Fibroblast of the aortic adventitia (primary cell): ENCODE data around the gene MCM10. TPM values are rescaled to one million over a fixed set of nuclear protein-coding genes. Genes with fewer than 3 reads are reported as not detected.

Experiments used
- DNase-seq: peaks from one replicate; pipeline ENCODE4 v3.0.0-alpha.2; 2010; ENCODE audit warnings: low read depth
- H3K4me3 ChIP-seq: 2 replicates; pipeline ENCODE4 v1.5.1; 2011; ENCODE audit warnings: low read depth, mild to moderate bottlenecking, control low read depth, low read length, moderate library complexity
- total RNA-seq: library from RNA; depleted of rRNA; stranded (reverse); fragments of >200 nt; gene quantifications from 2 replicates; pipeline ENCODE4 v1.2.3, GENCODE V29; 2012; ENCODE audit warnings: low replicate concordance
- TF ChIP-seq, protein P1 (sequence below): IDR thresholded peaks from 2 replicates; pipeline ENCODE4 v1.5.1; 2011; ENCODE audit warnings: mild to moderate bottlenecking, low read length, control low read depth, inconsistent platforms; ENCODE audit not compliant: insufficient read depth

Gene MCM10
- total RNA-seq, 1 donor = 19.5 TPM

DNA sequence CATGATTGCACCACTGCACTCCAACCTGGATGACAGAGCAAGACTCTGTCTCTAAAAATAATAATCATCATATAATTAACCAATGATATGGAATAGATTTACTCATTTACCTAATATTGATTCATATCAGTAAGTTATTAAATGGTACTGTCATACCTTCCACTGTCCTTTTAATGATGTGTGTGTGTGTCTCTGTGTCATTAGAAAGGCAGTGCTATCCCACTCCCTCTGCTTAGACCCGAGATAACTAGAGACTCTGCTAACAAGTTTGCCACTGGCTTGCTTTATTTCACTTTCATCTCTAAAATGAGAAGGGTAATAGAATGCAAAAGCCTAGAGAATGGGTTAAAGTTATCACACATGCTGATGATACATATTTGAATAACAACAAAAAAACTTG, 21.1 kb downstream of the MCM10 start:
- TF ChIP-seq, protein P1, sequence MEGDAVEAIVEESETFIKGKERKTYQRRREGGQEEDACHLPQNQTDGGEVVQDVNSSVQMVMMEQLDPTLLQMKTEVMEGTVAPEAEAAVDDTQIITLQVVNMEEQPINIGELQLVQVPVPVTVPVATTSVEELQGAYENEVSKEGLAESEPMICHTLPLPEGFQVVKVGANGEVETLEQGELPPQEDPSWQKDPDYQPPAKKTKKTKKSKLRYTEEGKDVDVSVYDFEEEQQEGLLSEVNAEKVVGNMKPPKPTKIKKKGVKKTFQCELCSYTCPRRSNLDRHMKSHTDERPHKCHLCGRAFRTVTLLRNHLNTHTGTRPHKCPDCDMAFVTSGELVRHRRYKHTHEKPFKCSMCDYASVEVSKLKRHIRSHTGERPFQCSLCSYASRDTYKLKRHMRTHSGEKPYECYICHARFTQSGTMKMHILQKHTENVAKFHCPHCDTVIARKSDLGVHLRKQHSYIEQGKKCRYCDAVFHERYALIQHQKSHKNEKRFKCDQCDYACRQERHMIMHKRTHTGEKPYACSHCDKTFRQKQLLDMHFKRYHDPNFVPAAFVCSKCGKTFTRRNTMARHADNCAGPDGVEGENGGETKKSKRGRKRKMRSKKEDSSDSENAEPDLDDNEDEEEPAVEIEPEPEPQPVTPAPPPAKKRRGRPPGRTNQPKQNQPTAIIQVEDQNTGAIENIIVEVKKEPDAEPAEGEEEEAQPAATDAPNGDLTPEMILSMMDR = no peak
- DNase-seq = no peak
- H3K4me3 ChIP-seq = no peak overlapping the region

DNA sequence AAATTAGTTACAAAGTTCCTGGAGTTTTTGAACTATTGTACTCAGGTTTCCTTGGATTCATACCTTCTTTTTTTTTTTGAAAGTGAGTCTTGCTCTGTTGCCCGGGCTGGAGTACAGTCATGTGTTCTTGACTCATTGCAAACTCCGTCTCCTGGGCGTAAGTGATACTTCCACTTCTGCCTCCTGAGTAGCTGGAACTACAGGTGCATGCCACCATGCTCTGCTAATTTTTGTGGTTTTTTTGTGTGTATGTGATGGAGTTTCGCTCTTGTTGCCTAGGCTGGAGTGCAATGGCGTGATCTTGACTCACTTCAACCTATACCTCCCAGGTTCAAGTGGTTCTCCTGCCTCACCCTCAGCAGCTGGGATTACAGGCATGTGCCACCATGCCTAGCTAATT, 22.3 kb downstream of the MCM10 start:
- TF ChIP-seq, protein P1 = no peak
- no peak overlapping the region for H3K4me3 ChIP-seq
- DNase-seq = no peak

DNA sequence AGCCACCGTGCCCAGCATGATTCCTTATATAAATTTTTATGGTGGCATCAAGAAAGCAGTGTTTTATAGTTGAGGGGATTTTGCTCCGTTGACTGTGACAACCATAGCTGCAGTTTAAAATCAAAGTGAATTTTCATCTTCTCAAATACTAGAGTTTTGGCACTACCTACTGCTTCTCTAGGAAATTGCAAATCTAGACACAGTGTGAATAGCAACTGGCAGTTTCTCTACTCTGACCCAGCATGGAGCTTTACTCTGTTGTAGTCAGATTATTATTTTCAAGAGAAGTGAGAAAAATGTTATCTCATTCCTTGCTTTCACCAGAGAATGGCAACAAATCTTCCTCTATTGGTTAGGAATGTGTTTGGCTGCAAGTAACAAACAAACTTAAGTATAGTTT, 22.9 kb downstream of the MCM10 start:
- TF ChIP-seq, protein P1 = no peak
- no peak overlapping the region for H3K4me3 ChIP-seq
- no peak for DNase-seq

GRCh38 chr10:13184730-13185514, 23.6 kb downstream of the MCM10 start:
- TF ChIP-seq, protein P1 = no peak
- no peak overlapping the region for H3K4me3 ChIP-seq
- DNase-seq = peak; percentile 6

- DNase-seq = no peak
- TF ChIP-seq, protein P1 = no peak
- H3K4me3 ChIP-seq = no peak overlapping the region
These were observed 25.8 kb downstream of the MCM10 start for GRCh38 chr10:13187135-13187534.

- TF ChIP-seq, protein P1 = no peak
- no peak for DNase-seq
- H3K4me3 ChIP-seq = no peak overlapping the region
These were observed 27.2 kb downstream of the MCM10 start for GRCh38 chr10:13188593-13188992.

- TF ChIP-seq, protein P1 = no peak
- H3K4me3 ChIP-seq = no peak overlapping the region
- peak; percentile 88 for DNase-seq
These were observed 28.6 kb downstream of the MCM10 start for GRCh38 chr10:13189961-13190360.
